Parathyroid adenoma (tissue), 2 donors: ENCODE data around the gene OR2T27.

Experiments used
- H2AFZ ChIP-seq: fragments of 300-600 bp; sonication (generic); one replicate; pipeline ENCODE4 v1.7.0; 2017; ENCODE audit warnings: antibody characterized with exemption, mild to moderate bottlenecking
- H3K27ac ChIP-seq: fragments of 300-600 bp; sonication (generic); one replicate; pipeline ENCODE4 v1.7.0; 2017
- H3K27me3 ChIP-seq: fragments of 300-600 bp; sonication (generic); one replicate; pipeline ENCODE4 v1.7.0; 2017; ENCODE audit warnings: low read length; ENCODE audit not compliant: control insufficient read depth, insufficient read depth
- H3K36me3 ChIP-seq: fragments of 300-600 bp; sonication (generic); one replicate; pipeline ENCODE4 v1.7.0; 2017; ENCODE audit warnings: low read length; ENCODE audit not compliant: control insufficient read depth, insufficient read depth
- H3K4me1 ChIP-seq: fragments of 300-600 bp; sonication (generic); one replicate; pipeline ENCODE4 v1.7.0; 2017; ENCODE audit warnings: control low read depth
- H3K4me2 ChIP-seq: fragments of 300-600 bp; sonication (generic); one replicate; pipeline ENCODE4 v1.7.0; 2017; ENCODE audit warnings: low read length
- H3K4me3 ChIP-seq: fragments of 300-600 bp; sonication (generic); one replicate; pipeline ENCODE4 v1.7.0; 2017; ENCODE audit warnings: low read depth, low read length
- H3K79me2 ChIP-seq: fragments of 300-600 bp; sonication (generic); one replicate; pipeline ENCODE4 v1.7.0; 2017; ENCODE audit warnings: control low read depth
- H3K9ac ChIP-seq: fragments of 300-600 bp; sonication (generic); one replicate; pipeline ENCODE4 v1.7.0; 2017; ENCODE audit warnings: mild to moderate bottlenecking
- H3K9me3 ChIP-seq: fragments of 300-600 bp; sonication (generic); one replicate; pipeline ENCODE4 v1.7.0; 2017; ENCODE audit warnings: low read length; ENCODE audit not compliant: control insufficient read depth
- TF ChIP-seq, protein P1 (sequence below): fragments of 300-600 bp; sonication (generic); IDR thresholded peaks from one replicate; pipeline ENCODE4 v1.7.0; 2017; ENCODE audit warnings: antibody characterized with exemption, mild to moderate bottlenecking
- donor health status: primary hyperparathyroidism.

OR2T27 gene

DNA sequence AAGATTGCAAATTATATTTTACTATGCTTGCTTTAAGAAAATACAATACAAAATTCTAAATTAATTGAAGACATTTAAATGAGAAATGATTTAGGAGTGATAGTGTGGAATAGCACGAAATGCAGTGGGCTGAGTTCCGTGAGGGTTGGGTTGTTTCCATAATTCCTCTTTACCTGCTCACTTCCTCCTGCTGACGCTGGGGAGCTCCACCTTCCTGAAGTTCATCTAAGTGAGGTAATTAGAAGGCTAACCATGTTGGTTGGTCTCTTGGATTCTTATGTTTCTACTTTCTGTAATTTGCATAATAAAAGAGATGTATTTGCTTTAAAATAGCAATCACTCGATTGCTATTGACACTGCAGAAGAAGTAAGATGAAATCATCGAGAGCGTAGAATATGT is 42.6 kb upstream of the OR2T27 start:
- H3K4me2 ChIP-seq: no peak overlapping the region
- H3K36me3 ChIP-seq: no peaks in the 10 kb centered on the region
- no peak overlapping the region for H2AFZ ChIP-seq
- no peaks in the 10 kb centered on the region for H3K79me2 ChIP-seq
- H3K27me3 ChIP-seq: no peaks in the 10 kb centered on the region
- no peaks in the 10 kb centered on the region for H3K4me1 ChIP-seq
- TF ChIP-seq, protein P1, sequence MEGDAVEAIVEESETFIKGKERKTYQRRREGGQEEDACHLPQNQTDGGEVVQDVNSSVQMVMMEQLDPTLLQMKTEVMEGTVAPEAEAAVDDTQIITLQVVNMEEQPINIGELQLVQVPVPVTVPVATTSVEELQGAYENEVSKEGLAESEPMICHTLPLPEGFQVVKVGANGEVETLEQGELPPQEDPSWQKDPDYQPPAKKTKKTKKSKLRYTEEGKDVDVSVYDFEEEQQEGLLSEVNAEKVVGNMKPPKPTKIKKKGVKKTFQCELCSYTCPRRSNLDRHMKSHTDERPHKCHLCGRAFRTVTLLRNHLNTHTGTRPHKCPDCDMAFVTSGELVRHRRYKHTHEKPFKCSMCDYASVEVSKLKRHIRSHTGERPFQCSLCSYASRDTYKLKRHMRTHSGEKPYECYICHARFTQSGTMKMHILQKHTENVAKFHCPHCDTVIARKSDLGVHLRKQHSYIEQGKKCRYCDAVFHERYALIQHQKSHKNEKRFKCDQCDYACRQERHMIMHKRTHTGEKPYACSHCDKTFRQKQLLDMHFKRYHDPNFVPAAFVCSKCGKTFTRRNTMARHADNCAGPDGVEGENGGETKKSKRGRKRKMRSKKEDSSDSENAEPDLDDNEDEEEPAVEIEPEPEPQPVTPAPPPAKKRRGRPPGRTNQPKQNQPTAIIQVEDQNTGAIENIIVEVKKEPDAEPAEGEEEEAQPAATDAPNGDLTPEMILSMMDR: no peak
- no peak overlapping the region for H3K4me3 ChIP-seq
- no peak overlapping the region for H3K27ac ChIP-seq
- no peak overlapping the region for H3K9ac ChIP-seq
- no peaks in the 10 kb centered on the region for H3K9me3 ChIP-seq

DNA sequence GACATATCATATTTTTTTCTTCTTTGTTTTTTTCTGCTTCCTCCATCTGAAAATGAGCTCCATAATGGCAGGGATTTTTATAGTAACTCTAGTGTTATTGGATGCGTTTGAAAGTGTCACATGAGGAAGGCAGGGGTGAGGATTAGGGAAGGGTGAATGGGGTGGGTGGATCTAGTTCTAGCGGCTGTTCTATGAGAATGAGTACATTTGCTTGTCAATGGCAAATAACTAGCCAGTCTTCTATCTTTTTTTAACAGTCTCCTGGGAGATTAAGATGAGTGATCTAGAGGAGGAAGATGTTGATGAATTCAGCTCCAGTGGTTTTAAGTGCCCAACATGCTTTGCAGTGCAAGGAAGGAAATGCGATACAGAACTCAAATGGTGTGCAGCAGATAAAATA is 41.4 kb upstream of the OR2T27 start:
- Histone ChIP-seq H3K4me3 (no peak overlapping the region), H3K9ac (no peak overlapping the region), H3K27ac (no peak overlapping the region), H3K79me2 (no peaks in the 10 kb centered on the region), H3K9me3 (no peaks in the 10 kb centered on the region), H3K4me2 (no peak overlapping the region), H2AFZ (no peak overlapping the region), H3K4me1 (no peaks in the 10 kb centered on the region), H3K27me3 (no peaks in the 10 kb centered on the region), H3K36me3 (no peaks in the 10 kb centered on the region)
- TF ChIP-seq, protein P1: no peak

DNA sequence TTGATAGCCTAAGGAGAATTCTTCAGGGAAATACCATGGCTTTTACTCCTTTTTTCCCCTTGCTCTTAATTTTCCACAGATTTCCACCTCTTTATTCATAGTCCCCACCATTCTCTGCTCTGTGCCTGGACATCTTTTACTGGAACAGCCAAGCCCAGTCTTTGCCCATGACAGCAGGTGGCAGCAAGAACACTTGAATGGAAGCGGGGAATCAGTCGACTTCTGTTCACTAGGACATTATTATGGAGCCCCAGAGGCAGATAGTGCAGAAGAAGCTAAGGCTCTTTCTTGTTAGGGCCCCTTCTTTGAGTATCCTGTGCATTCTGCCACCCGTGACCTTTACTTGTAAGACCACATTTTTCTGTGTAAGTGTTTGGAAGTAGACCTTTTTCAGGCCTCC is 40.9 kb upstream of the OR2T27 start:
- Histone ChIP-seq H3K4me2 (no peak overlapping the region), H3K4me1 (no peaks in the 10 kb centered on the region), H3K4me3 (no peak overlapping the region), H3K9ac (no peak overlapping the region), H3K27me3 (no peaks in the 10 kb centered on the region), H3K27ac (no peak overlapping the region), H2AFZ (no peak overlapping the region), H3K36me3 (no peaks in the 10 kb centered on the region), H3K79me2 (no peaks in the 10 kb centered on the region), H3K9me3 (no peaks in the 10 kb centered on the region)
- TF ChIP-seq, protein P1: no peak

DNA sequence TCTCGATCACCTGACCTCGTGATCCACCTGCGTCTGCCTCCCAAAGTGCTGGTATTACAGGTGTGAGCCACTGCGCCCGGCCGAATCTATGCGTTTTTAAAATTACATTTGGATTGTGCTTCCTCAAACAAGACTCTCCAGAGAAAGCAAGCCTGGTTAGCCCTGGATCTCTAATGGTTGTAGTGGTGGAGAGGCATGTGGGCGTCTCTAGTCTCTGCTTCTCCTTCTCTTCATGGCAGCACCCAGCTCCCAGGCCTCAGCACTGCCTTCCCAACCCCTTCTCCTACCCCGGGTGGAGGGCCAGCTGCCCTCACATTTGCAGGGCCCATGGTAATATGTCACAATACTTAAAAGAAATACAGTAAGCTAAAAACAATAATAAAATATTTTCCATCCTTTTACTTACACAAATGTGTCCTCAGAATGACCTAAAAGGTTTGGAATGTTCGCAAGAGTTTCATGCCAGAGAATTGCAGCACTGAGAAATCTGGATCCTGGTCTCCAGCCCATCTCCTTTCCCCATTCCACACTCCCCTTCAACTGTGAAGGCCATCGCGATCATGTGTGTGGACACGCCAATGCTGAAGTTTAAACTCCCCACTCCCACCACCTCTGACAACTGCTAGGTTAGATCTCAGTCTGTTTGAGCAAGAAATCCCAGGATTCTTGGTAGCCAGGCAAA is 40.3 kb upstream of the OR2T27 start:
- Histone ChIP-seq H3K36me3 (no peaks in the 10 kb centered on the region), H3K4me3 (no peak overlapping the region), H3K79me2 (no peaks in the 10 kb centered on the region), H3K9me3 (no peaks in the 10 kb centered on the region), H3K9ac (no peak overlapping the region), H3K4me1 (no peaks in the 10 kb centered on the region), H2AFZ (no peak overlapping the region), H3K27me3 (no peaks in the 10 kb centered on the region), H3K4me2 (no peak overlapping the region), H3K27ac (no peak overlapping the region)
- TF ChIP-seq, protein P1: no peak

DNA sequence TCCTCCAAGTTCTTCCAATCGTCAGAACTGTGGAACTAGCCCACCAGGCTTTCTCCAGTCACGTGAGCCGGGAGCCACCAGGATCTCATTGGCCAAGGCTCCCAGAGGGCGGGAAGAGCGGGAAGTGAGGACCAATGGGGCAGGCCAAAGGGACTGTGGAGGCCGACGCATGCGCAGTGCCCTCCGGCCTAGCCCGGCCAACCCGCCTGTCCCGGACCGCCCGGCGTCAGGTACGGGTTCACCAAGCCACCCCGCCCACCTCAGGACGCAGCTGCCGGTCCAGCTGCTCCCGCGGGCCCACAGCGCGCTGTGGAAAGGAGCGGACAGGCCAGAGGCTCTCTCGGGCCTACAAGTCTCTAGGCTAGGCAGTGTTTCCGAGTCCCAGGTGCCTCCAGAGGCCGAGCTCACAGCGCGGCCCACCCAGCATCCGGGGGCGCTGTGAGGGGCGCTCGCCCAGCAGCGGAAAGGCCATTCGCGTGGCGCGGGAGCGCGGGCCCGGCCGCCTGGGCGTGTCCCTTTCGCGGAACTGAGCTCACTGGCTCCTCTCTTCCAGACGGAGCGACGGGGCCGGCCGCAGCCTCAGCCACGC is 36.3 kb upstream of the OR2T27 start:
- Histone ChIP-seq H3K4me1 (no peaks in the 10 kb centered on the region), H3K27me3 (no peaks in the 10 kb centered on the region), H3K9me3 (no peaks in the 10 kb centered on the region), H3K36me3 (no peaks in the 10 kb centered on the region), H3K9ac (no peak overlapping the region), H3K79me2 (no peaks in the 10 kb centered on the region), H3K27ac (no peak overlapping the region), H2AFZ (no peak overlapping the region), H3K4me2 (no peak overlapping the region), H3K4me3 (no peak overlapping the region)
- TF ChIP-seq, protein P1: no peak
